HEK293 (cell line): Measurements from ENCODE around the gene NHP2.

Experiments used
- CTCF ChIA-PET: fragments of 350-600 bp; formaldehyde crosslinking; extraction: SDS; loops from one replicate; lab custom pipeline; 2021; ENCODE audit warnings: antibody characterized with exemption; lab: Yijun Ruan, JAX
- POLR2A ChIA-PET: fragments of 300-600 bp; formaldehyde crosslinking; extraction: SDS; loops from one replicate; lab custom pipeline; 2020; ENCODE audit warnings: antibody characterized with exemption, inconsistent platforms; lab: Yijun Ruan, JAX
- H3K27ac ChIP-seq: fragments of 200-500 bp; sonication (Bioruptor generic); 2 replicates; pipeline ENCODE4 v1.5.1; 2014; ENCODE audit warnings: low read depth, low read length, control low read depth, inconsistent platforms; ENCODE audit errors: extremely low read depth
- H3K36me3 ChIP-seq, 2 experiments: fragments of 200-500 bp in 1 of 2; sonication (Bioruptor generic) in 1 of 2; 1 replicate in 1 of 2; 2 replicates in 1 of 2; pipeline ENCODE4 v1.5.1; 2014 to 2017; ENCODE audit warnings: inconsistent platforms in 2 of 2, low read length in 2 of 2; ENCODE audit not compliant: control insufficient read depth in 2 of 2, insufficient read depth in 1 of 2
- H3K4me1 ChIP-seq: fragments of 200-500 bp; sonication (Bioruptor generic); 2 replicates; pipeline ENCODE4 v1.5.1; 2014; ENCODE audit warnings: mild to moderate bottlenecking, low read length, inconsistent platforms; ENCODE audit not compliant: control insufficient read depth, insufficient read depth
- H3K4me3 ChIP-seq: 2 replicates; pipeline ENCODE4 v1.5.1; 2011; ENCODE audit warnings: low read depth, mild to moderate bottlenecking, control low read depth, low read length, moderate library complexity
- H3K9me3 ChIP-seq: fragments of 200-500 bp; sonication (Bioruptor generic); 2 replicates; pipeline ENCODE4 v1.5.1; 2014; ENCODE audit warnings: low read depth, low read length, inconsistent platforms; ENCODE audit not compliant: control insufficient read depth, insufficient read depth
- EGR2 ChIP-seq: fragments of 450-650 bp; formaldehyde crosslinking; IDR thresholded peaks from 2 replicates; pipeline ENCODE4 v1.5.1; 2016; ENCODE audit warnings: low read depth, missing biosample characterization, missing genetic modification characterization
- KLF1 ChIP-seq: fragments of 450-650 bp; formaldehyde crosslinking; IDR thresholded peaks from 2 replicates; pipeline ENCODE4 v1.5.1; 2016; ENCODE audit warnings: missing biosample characterization, missing genetic modification characterization
- KLF9 ChIP-seq: fragments of 450-650 bp; formaldehyde crosslinking; IDR thresholded peaks from 2 replicates; pipeline ENCODE4 v1.5.1; 2016; ENCODE audit warnings: missing biosample characterization, missing genetic modification characterization, low read depth
- ZBTB21 ChIP-seq: fragments of 450-650 bp; formaldehyde crosslinking; IDR thresholded peaks from 2 replicates; pipeline ENCODE4 v1.5.1; 2017; ENCODE audit warnings: missing biosample characterization, missing genetic modification characterization
- ZFHX2 ChIP-seq: fragments of 450-650 bp; formaldehyde crosslinking; conservative IDR thresholded peaks from 2 replicates; pipeline ENCODE4 v1.5.1; 2016; ENCODE audit warnings: missing biosample characterization, missing genetic modification characterization
- ZIC2 ChIP-seq: fragments of 450-650 bp; formaldehyde crosslinking; IDR thresholded peaks from 2 replicates; pipeline ENCODE4 v1.5.1; 2016; ENCODE audit warnings: missing biosample characterization, missing genetic modification characterization
- ZNF140 ChIP-seq: fragments of 450-650 bp; formaldehyde crosslinking; IDR thresholded peaks from 2 replicates; pipeline ENCODE4 v1.5.1; 2016; ENCODE audit warnings: missing biosample characterization, missing genetic modification characterization
- ZNF16 ChIP-seq: fragments of 450-650 bp; formaldehyde crosslinking; IDR thresholded peaks from 2 replicates; pipeline ENCODE4 v1.5.1; 2016; ENCODE audit warnings: low read depth, missing biosample characterization, missing genetic modification characterization
- ZNF175 ChIP-seq: fragments of 450-650 bp; formaldehyde crosslinking; IDR thresholded peaks from 2 replicates; pipeline ENCODE4 v1.5.1; 2016; ENCODE audit warnings: missing biosample characterization, missing genetic modification characterization
- ZNF223 ChIP-seq: fragments of 450-650 bp; formaldehyde crosslinking; IDR thresholded peaks from 2 replicates; pipeline ENCODE4 v1.5.1; 2016; ENCODE audit warnings: missing biosample characterization, missing genetic modification characterization
- ZNF292 ChIP-seq: fragments of 450-650 bp; formaldehyde crosslinking; IDR thresholded peaks from 2 replicates; pipeline ENCODE4 v1.5.1; 2016; ENCODE audit warnings: low read depth, missing biosample characterization, missing genetic modification characterization, borderline replicate concordance
- ZNF324 ChIP-seq: fragments of 450-650 bp; formaldehyde crosslinking; IDR thresholded peaks from 2 replicates; pipeline ENCODE4 v1.5.1; 2016; ENCODE audit warnings: missing biosample characterization, missing genetic modification characterization
- ZNF354C ChIP-seq: fragments of 450-650 bp; formaldehyde crosslinking; IDR thresholded peaks from 2 replicates; pipeline ENCODE4 v1.5.1; 2016; ENCODE audit warnings: missing biosample characterization, missing genetic modification characterization, low read depth, borderline replicate concordance
- ZNF501 ChIP-seq: fragments of 450-650 bp; formaldehyde crosslinking; IDR thresholded peaks from 2 replicates; pipeline ENCODE4 v1.5.1; 2016; ENCODE audit warnings: missing biosample characterization, missing genetic modification characterization
- ZNF549 ChIP-seq: fragments of 450-650 bp; IDR thresholded peaks from 2 replicates; pipeline ENCODE4 v1.5.1; 2018; ENCODE audit warnings: missing biosample characterization, missing genetic modification characterization, mild to moderate bottlenecking, inconsistent platforms, moderate library complexity
- ZNF571 ChIP-seq: fragments of 450-650 bp; formaldehyde crosslinking; IDR thresholded peaks from 2 replicates; pipeline ENCODE4 v1.5.0; 2017; ENCODE audit warnings: missing biosample characterization, missing genetic modification characterization
- ZNF658 ChIP-seq: fragments of 450-650 bp; formaldehyde crosslinking; IDR thresholded peaks from 2 replicates; pipeline ENCODE4; 2016; ENCODE audit warnings: missing biosample characterization, missing genetic modification characterization
- ZNF76 ChIP-seq: fragments of 450-650 bp; formaldehyde crosslinking; IDR thresholded peaks from 2 replicates; pipeline ENCODE4; 2016; ENCODE audit warnings: low read depth, missing biosample characterization, missing genetic modification characterization, borderline replicate concordance
- ZSCAN30 ChIP-seq: fragments of 450-650 bp; IDR thresholded peaks from 2 replicates; pipeline ENCODE4 v1.5.1; 2018; ENCODE audit warnings: missing biosample characterization, mild to moderate bottlenecking, missing genetic modification characterization, moderate library complexity
- TF ChIP-seq, protein P1 (sequence below): fragments of 450-650 bp; formaldehyde crosslinking; IDR thresholded peaks from 2 replicates; pipeline ENCODE4 v1.5.1; 2017; ENCODE audit warnings: missing biosample characterization, missing genetic modification characterization
- TF ChIP-seq, protein P2 (sequence below): fragments of 450-650 bp; formaldehyde crosslinking; IDR thresholded peaks from 2 replicates; pipeline ENCODE4 v1.5.1; 2017; ENCODE audit warnings: missing biosample characterization, missing genetic modification characterization
- TF ChIP-seq, protein P3 (sequence below): fragments of 450-650 bp; formaldehyde crosslinking; IDR thresholded peaks from 2 replicates; pipeline ENCODE4 v1.5.1; 2017; ENCODE audit warnings: missing biosample characterization, missing genetic modification characterization

The NHP2 gene

DNA sequence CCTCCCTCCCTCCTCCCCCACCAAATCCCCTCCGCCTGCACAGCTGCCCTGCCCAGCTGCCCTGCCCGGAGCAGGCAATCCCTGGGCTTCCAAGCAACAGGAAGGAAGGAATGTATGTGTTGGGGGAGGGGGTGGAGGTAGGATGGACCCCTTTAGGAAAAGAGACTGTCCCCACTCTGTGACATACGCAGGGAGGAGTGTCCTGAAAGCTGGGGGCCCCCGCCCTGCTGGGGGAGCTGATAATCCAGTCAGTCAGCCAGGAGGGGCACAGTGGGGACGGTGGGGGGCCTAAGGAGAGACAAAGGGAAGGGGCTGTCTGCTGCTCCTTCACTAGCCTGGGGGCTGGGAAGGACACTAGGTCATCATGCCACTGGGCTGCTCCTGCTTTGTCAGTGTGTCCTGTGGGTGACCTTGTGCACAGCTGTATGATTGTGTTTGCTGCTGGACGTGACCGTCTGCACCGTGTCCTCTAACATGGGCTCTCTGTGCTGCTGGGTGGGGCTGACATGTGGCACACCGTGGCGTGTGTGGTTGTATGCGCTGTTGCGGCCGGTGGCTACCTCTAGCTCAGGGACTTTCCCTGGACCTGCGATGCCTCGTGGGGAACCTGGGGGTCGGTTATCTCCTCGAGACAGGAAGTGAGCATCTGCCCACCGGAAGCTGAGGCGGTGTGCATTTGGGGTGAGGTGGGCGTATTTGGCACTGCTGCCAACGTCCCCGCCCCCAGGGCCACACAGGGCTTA is 37.4 kb downstream of the NHP2 start (continued):
- TF ChIP-seq ZFHX2 (tag by site-specific recombination) (peak; percentile 90), EGR2 (peak; percentile 85), ZNF76 (no peak), ZNF658 (tag by site-specific recombination) (no peak), ZNF223 (tag by site-specific recombination) (no peak), ZIC2 (tag by site-specific recombination) (0 out of 2 replicates have a peak, but pooled peaks have one; percentile 7), ZNF571 (tag by site-specific recombination) (no peak), ZSCAN30 (tag by site-specific recombination) (no peak), ZNF501 (tag by site-specific recombination) (no peak), ZNF324 (tag by site-specific recombination) (no peak), KLF1 (tag by site-specific recombination) (peak; percentile 38; the same call in 1 of the 2 replicates)

DNA sequence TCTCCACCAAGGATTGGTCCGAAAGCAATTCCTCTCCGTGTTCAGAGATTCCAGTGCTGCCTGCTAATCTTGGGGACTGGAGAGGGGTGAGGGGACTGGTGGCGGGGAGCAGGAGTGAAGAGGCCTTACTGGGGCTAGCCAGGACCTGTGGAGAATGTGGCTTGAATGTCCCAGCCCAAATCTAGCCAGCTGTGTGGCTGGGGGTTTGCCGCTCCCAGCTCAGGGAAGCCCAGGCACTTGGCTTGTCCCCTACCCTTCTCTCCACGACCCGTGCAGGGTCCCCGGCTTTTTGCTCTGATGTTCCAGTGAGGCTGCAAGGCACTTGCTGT is 37.9 kb downstream of the NHP2 start:
- TF ChIP-seq ZNF140 (tag by site-specific recombination) (no peak), ZNF175 (tag by site-specific recombination) (no peak), ZNF354C (tag by site-specific recombination) (no peak), ZBTB21 (tag by site-specific recombination) (no peak), KLF9 (tag by site-specific recombination) (no peak), ZNF549 (tag by site-specific recombination) (no peak), ZNF292 (tag by site-specific recombination) (no peak), EGR2 (no peak), ZNF16 (no peak)
- TF ChIP-seq, protein P1, sequence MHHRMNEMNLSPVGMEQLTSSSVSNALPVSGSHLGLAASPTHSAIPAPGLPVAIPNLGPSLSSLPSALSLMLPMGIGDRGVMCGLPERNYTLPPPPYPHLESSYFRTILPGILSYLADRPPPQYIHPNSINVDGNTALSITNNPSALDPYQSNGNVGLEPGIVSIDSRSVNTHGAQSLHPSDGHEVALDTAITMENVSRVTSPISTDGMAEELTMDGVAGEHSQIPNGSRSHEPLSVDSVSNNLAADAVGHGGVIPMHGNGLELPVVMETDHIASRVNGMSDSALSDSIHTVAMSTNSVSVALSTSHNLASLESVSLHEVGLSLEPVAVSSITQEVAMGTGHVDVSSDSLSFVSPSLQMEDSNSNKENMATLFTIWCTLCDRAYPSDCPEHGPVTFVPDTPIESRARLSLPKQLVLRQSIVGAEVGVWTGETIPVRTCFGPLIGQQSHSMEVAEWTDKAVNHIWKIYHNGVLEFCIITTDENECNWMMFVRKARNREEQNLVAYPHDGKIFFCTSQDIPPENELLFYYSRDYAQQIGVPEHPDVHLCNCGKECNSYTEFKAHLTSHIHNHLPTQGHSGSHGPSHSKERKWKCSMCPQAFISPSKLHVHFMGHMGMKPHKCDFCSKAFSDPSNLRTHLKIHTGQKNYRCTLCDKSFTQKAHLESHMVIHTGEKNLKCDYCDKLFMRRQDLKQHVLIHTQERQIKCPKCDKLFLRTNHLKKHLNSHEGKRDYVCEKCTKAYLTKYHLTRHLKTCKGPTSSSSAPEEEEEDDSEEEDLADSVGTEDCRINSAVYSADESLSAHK (tag by site-specific recombination): no peak
- TF ChIP-seq, protein P2, sequence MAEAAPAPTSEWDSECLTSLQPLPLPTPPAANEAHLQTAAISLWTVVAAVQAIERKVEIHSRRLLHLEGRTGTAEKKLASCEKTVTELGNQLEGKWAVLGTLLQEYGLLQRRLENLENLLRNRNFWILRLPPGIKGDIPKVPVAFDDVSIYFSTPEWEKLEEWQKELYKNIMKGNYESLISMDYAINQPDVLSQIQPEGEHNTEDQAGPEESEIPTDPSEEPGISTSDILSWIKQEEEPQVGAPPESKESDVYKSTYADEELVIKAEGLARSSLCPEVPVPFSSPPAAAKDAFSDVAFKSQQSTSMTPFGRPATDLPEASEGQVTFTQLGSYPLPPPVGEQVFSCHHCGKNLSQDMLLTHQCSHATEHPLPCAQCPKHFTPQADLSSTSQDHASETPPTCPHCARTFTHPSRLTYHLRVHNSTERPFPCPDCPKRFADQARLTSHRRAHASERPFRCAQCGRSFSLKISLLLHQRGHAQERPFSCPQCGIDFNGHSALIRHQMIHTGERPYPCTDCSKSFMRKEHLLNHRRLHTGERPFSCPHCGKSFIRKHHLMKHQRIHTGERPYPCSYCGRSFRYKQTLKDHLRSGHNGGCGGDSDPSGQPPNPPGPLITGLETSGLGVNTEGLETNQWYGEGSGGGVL (tag by site-specific recombination): no peak
- TF ChIP-seq, protein P3, sequence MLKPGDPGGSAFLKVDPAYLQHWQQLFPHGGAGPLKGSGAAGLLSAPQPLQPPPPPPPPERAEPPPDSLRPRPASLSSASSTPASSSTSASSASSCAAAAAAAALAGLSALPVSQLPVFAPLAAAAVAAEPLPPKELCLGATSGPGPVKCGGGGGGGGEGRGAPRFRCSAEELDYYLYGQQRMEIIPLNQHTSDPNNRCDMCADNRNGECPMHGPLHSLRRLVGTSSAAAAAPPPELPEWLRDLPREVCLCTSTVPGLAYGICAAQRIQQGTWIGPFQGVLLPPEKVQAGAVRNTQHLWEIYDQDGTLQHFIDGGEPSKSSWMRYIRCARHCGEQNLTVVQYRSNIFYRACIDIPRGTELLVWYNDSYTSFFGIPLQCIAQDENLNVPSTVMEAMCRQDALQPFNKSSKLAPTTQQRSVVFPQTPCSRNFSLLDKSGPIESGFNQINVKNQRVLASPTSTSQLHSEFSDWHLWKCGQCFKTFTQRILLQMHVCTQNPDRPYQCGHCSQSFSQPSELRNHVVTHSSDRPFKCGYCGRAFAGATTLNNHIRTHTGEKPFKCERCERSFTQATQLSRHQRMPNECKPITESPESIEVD (tag by site-specific recombination): no peak
- TF ChIP-seq, all 188 proteins: peak for 0
- no peaks in the 10 kb centered on the region for H3K36me3 ChIP-seq
- no peak overlapping the region for H3K4me3 ChIP-seq
- no peak overlapping the region for H3K27ac ChIP-seq
- CTCF ChIA-PET: interaction anchor here (0.6 kb wide), 1 partner anchor 588 kb away, joined by 3 read pairs; no protein-coding TSS in a partner anchor
- H3K4me1 ChIP-seq: no peaks in the 10 kb centered on the region
- POLR2A ChIA-PET: interaction anchor here (0.6 to 2.0 kb wide), 3 partner anchors 16 to 83 kb away, joined by 3 to 8 read pairs (median 4); partner anchors contain the start of genes NHP2 and RMND5B
- H3K9me3 ChIP-seq: no peaks in the 10 kb centered on the region
